H7 (cell line): Measurements from ENCODE around the gene EVI2A. TPM values are rescaled to one million over a fixed set of nuclear protein-coding genes. Genes with fewer than 3 reads are reported as not detected.
"Not testable (repeated sequence)": the region's sequence is repeated elsewhere in the genome, so short reads cannot be mapped to it uniquely, and the experiment has no call there.

ENCODE experiments used
- DNase-seq: peaks from one replicate; pipeline ENCODE4 v3.0.0; 2012
- H3K27me3 ChIP-seq: 2 replicates; pipeline ENCODE4 v1.6.0; 2011; ENCODE audit warnings: mild to moderate bottlenecking, low read length; ENCODE audit not compliant: control insufficient read depth, insufficient read depth
- H3K36me3 ChIP-seq: replicated peaks from 2 replicates; pipeline ENCODE4 v1.5.1; 2011; ENCODE audit warnings: low read length; ENCODE audit not compliant: control insufficient read depth, insufficient read depth
- H3K4me3 ChIP-seq: 2 replicates; pipeline ENCODE4 v1.5.1; 2011; ENCODE audit warnings: low read depth, mild to moderate bottlenecking, control low read depth, low read length, moderate library complexity; ENCODE audit not compliant: insufficient read depth
- total RNA-seq: library from RNA; depleted of rRNA; stranded (reverse); fragments of >200 nt; shearing (Covaris generic); gene quantifications from 2 replicates; pipeline ENCODE4 v1.2.3, GENCODE V29; 2014; rRNA removed

The EVI2A gene, protein sequence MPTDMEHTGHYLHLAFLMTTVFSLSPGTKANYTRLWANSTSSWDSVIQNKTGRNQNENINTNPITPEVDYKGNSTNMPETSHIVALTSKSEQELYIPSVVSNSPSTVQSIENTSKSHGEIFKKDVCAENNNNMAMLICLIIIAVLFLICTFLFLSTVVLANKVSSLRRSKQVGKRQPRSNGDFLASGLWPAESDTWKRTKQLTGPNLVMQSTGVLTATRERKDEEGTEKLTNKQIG
- total RNA-seq: not detected in 2 replicates

DNA sequence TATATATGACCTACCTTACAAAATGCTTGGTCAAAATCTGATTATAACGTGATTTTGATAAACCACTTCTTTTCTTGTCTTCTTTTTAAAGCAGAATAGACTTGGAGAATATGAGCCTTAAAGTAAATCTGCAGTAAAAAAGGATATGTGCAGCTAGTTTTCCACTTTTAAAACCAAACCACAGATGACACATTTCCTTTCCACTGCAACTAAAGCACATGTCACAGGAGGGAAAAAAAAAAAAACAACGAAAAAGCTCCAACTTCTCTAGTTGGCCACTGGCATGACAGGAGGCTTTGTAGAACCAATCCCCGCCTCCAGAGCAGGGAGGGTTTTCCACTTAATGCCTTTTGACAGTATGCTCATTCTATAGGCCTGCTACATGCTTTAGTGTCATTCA is at the start of gene EVI2A:
EVI2A (minus strand) TSS at position 142 of the 400 bp plus-strand sequence. CDS start 2,609 bp downstream, outside the sequence.
- Histone ChIP-seq H3K36me3 (no peaks in the 10 kb centered on the region), H3K4me3 (no peak within 1 kb of the TSS), H3K27me3 (no peaks in the 10 kb centered on the region)
- no peak for DNase-seq

DNA sequence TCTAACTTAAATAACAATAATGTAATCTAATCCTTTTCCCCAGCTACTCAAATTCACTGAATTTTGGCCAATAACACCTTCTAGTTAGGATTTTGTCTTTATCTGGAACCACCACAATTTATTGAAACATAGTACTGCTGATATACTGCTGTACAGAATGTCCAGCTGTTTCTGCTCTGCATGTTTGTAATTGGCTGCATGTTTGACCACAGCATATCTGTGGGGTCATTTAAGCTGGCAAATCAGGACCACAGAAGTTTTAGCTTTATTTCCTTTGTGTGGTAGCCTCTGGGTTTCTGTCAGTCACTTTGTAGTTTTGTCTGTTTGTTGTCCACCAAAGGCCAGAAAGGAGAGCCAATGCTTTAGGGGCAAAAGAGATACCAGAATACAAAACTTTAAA is 47.8 kb upstream of the EVI2A start:
- Histone ChIP-seq H3K36me3 (no peaks in the 10 kb centered on the region), H3K4me3 (no peak overlapping the region), H3K27me3 (no peaks in the 10 kb centered on the region)
- no peak for DNase-seq

DNA sequence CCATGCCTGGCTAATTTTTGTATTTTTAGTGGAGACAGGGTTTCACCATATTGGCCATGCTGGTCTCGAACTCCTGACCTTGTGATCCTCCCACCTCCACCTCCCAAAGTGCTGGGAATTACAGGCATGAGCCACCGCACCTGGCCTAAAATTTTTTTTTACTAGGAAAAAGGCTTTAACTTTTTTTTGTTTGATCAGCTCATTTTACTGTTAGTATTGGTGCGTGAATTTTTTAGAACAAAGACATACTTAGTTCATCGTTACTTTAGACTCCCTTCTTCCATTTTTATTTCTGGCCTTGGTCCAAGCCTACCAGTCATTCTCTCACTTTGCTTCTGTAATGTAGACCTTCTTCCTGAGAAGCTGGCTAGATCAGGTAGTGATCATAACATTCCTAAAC is 44.7 kb upstream of the EVI2A start:
- no peak overlapping the region for H3K4me3 ChIP-seq
- DNase-seq: no peak
- H3K36me3 ChIP-seq: no peaks in the 10 kb centered on the region
- no peaks in the 10 kb centered on the region for H3K27me3 ChIP-seq

DNA sequence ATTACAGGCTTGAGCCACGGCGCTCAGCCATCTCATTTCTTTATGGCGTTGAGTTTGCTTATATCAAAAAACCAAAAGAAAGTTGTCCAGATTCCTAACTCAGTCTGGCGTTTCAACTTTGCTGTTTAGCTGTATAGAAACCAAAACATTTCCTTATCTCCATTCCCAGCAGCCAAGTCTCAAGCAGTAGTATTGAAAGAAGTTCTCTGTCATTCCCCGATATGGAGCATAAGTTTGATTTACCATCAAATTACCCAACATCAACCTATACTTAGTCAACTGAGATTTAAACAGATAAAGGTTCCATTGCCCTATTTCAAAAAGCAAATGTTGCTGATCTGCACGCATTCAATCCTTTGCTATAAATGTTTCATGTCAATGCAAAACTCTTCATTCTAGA is 42.6 kb upstream of the EVI2A start:
- H3K36me3 ChIP-seq: peaks cover 2% of the 10 kb centered on the region; the same call in 1 of the 2 replicates

GRCh38 chr17:31357839-31358394 is 36.5 kb upstream of the EVI2A start:
- Histone ChIP-seq H3K36me3 (peaks cover 2% of the 10 kb centered on the region; the same call in 1 of the 2 replicates), H3K4me3 (no peak overlapping the region), H3K27me3 (no peaks in the 10 kb centered on the region)
- DNase-seq: no peak

More for the DNA sequence above, 42.6 kb upstream of the EVI2A start:
- no peak overlapping the region for H3K4me3 ChIP-seq
- no peak for DNase-seq
- no peaks in the 10 kb centered on the region for H3K27me3 ChIP-seq

DNA sequence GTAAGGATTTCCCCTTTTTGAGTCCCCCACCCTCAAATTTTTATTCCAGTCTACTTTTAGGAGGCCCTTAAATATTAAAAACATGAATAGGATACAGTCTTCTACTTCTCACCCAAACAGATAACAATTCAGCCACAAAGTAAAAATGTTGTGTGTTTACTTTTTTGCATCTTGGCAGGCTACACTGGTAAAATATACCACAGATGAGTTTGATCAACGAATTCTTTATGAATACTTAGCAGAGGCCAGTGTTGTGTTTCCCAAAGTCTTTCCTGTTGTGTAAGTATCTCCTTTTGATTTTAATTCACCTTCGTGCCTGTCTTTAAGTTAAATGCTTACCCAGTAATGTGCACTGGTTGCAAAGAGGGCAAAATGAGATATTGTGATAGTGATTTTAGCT is 35.7 kb upstream of the EVI2A start:
- no peak overlapping the region for H3K4me3 ChIP-seq
- H3K36me3 ChIP-seq: peaks cover 2% of the 10 kb centered on the region; the same call in 1 of the 2 replicates
- DNase-seq: no peak
- H3K27me3 ChIP-seq: no peaks in the 10 kb centered on the region

DNA sequence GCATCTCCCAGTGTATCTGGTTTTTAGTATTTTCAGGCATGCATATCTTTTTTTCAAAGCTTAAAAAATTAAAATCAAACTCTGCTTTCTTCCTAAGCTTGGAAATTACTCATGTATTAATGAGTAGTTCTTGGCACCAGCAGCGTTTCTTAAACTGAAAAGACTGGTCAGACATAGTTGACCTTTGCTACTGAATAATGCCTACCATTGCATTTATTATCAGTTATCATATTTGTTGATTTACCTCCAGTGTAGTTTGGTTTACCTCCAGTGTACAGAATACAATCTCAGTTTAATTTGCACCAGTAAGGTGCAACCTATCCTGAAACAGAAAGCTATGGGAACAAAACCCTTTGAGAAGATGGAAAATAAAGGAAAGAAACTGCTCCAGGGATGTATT is 34.5 kb upstream of the EVI2A start:
- Histone ChIP-seq H3K4me3 (no peak overlapping the region), H3K27me3 (no peaks in the 10 kb centered on the region), H3K36me3 (peaks cover 2% of the 10 kb centered on the region; the same call in 1 of the 2 replicates)
- no peak for DNase-seq

DNA sequence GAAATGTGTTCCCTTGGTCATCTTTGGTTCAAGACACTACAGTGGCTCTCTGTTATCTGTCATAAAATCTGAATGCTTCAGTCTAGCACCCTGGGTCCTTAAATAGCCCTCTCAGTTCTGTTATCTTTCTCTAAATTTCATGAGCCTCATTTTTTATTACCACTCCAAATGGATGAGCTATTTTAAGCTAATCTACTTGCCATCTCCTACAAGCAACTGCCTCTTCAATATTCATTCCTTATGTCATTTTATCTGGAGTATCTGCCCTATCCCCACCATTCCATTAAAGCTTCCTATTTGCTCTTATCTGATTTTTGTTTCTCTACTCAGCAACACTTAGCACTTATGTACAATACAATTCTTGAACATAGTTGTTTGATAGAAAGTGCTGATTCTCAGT is 28.0 kb upstream of the EVI2A start:
- Histone ChIP-seq H3K27me3 (no peaks in the 10 kb centered on the region), H3K36me3 (no peaks in the 10 kb centered on the region), H3K4me3 (no peak overlapping the region)
- DNase-seq: no peak

DNA sequence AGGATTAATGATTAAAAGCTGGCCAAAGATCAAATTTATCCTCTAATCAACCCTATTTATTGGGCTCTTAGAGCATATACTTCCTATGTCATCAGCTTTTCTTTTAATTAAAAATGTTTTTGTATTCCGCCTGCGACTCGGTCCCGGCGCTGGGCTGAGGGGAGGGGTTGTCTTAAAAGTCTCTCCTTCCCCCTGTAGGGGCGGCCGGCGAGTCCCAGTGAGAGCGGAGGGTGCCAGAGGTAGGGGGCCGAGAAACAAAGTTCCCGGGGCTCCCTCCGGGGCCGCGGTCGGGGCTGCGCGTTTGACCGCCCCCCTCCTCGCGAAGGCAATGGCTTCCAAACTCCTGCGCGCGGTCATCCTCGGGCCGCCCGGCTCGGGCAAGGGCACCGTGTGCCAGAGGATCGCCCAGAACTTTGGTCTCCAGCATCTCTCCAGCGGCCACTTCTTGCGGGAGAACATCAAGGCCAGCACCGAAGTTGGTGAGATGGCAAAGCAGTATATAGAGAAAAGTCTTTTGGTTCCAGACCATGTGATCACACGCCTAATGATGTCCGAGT is 23.8 kb upstream of the EVI2A start:
- H3K4me3 ChIP-seq, H3K36me3 ChIP-seq, H3K27me3 ChIP-seq, DNase-seq: not testable (repeated sequence)

DNA sequence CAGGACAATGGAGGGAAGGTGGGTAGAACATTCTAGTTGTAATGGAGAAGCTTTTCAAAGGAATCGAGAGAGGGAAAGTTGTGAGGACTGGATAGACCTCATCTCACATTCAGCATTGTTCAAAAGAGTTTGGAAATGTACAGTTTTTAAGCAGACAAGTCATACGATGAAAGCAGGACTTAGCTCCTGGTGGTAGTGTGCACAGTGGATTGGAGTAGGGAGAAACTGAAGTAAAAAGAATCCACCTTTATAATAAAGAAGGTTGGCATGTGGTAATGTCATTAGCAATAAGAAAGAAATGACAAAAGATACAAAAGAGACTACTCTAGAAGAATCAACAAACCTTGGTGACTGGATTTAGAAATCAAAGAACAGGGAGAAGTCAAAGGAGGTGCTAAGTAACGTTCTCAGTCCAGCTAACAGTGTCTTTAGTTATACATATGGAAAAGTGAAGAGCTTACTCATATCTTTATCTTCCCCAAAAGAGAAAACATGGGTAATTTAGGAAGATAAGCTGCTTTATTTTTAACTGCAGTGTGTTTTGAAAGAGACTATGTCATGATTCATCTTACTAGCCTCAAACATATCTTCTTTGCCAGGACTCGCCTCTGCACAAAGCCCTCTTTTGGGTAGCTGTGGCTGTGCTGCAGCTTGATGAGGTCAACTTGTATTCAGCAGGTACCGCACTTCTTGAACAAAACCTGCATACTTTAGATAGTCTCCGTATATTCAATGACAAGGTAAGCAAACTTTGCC is 18.7 kb upstream of the EVI2A start:
- peaks cover 1% of the 10 kb centered on the region; the same call in 1 of the 2 replicates for H3K36me3 ChIP-seq

GRCh38 chr17:31329221-31329620 is 7.8 kb upstream of the EVI2A start:
- no peak for DNase-seq
- H3K4me3 ChIP-seq: no peak overlapping the region
- H3K36me3 ChIP-seq: peaks cover 3% of the 10 kb centered on the region; the same call in 1 of the 2 replicates
- H3K27me3 ChIP-seq: no peaks in the 10 kb centered on the region

More for the DNA sequence above, 18.7 kb upstream of the EVI2A start:
- H3K27me3 ChIP-seq: no peaks in the 10 kb centered on the region
- no peak overlapping the region for H3K4me3 ChIP-seq
- no peak for DNase-seq

DNA sequence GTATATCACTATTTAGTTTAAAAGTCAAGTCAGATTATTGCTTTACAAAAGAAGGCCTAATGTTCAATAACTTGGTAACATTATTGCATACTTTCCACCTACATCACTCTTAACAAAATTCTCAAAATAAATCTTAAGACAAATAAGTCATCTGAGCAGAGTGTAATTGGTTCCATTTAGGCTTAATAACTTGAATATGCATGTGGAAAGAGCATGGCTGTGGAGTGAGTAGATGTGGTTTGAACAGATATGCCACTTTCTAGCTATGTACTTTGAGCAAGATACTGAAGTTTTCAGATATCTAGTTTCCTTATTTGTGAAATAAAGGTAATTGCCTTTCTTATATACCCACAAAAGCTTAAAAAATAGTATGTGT is 6.7 kb upstream of the EVI2A start:
- peaks cover 3% of the 10 kb centered on the region; the same call in 1 of the 2 replicates for H3K36me3 ChIP-seq
- no peak for DNase-seq
- H3K27me3 ChIP-seq: no peaks in the 10 kb centered on the region
- H3K4me3 ChIP-seq: no peak overlapping the region

- Histone ChIP-seq H3K4me3 (no peak overlapping the region), H3K36me3 (peaks cover 3% of the 10 kb centered on the region; the same call in 1 of the 2 replicates), H3K27me3 (no peaks in the 10 kb centered on the region)
- DNase-seq: no peak
These were observed 6.2 kb upstream of the EVI2A start for GRCh38 chr17:31327534-31328159.

DNA sequence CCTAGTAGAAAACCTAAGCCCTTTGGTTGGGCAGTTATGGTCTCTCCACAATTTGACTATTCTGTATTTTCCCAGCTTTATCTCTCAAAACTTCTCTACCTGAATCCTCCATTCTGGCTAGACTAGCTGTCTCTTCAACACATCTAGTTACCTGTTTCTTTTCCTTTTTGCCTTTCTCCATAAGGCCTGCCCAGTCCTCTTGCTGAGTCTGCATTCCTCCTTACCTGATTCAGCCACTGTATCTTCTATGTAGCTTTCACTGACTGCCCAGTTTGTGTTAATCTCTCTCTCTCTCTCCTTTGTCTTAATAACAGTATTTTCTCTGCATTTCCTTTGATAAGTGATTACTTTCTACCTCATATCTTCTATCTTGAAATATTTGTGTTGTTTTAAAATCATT is 2.1 kb upstream of the EVI2A start:
- peaks cover 1% of the 10 kb centered on the region; the same call in 1 of the 2 replicates for H3K36me3 ChIP-seq
- no peaks in the 10 kb centered on the region for H3K27me3 ChIP-seq
- no peak for DNase-seq
- no peak overlapping the region for H3K4me3 ChIP-seq
